GM18499 (cell line): ENCODE results near the gene SGK2.

ENCODE experiments used
- ATAC-seq: cut with Tn5 transposase; IDR thresholded peaks from one replicate; pipeline ENCODE4 v1.9.1; 2021; ENCODE audit warnings: moderate number of reproducible peaks; ENCODE audit not compliant: insufficient read depth, unreplicated experiment

The SGK2 gene

DNA sequence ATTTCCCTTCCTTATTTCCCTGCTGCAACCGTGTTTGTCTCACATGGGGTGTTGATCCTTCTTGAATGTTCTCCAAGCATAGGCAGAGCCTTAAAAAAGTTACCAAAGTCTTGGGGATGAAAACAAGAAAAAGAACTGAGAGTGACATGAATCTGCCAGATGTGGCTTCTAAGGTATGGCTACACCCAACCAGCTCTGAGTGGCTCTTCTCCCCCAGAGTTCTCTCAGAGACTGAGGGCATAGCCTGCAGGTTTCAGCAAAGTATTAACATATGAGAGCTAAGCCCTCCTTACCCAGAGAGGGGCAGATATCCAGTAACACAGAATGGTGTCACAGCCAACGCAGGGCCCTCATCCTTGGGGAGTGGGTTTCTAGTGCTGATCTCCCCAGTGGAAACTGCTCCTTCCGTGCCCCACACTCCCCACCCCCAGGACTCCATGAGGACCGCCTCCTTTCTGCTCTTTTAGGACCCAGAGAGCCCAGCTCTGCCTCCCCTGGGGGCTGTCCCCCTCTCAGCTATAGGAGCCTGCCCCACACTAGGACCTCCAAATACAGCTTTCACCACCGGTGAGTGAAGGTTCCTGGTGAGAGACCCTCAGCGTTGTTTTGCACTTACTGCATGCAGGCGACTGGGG is 23.3 kb upstream of the SGK2 start:
- no peak for ATAC-seq

DNA sequence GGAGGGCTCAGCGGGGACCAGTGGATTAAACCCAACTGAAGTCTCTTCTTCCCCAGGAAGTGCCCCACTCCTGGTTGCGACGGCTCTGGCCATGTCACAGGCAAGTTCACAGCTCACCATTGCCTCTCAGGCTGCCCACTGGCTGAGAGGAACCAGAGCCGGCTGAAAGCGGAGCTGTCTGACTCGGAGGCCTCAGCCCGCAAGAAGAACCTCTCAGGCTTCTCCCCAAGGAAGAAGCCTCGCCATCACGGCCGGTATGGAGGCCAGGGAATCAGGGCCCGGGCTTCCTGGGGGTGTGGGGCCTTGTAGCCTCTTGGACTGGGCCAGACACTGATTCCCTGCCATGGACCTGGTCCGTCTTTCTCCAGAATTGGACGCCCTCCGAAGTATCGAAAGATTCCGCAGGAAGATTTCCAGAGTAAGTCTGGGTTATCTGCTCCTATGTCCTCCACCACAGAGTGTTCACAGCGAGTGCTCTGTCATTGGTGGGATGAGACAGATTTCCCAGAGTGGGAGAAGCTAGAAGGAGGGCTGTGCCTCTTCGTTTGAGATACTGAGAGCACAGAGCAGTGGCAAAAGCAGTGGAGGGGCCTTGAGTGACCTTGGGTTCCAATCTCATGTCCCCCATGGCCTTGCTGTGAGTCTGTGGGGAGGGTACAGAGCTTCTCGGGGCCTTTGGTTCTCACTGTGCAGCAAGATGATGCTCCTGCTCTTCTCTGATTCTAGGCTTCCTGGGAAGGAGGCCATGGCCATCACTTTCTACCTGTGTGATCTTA is 22.6 kb upstream of the SGK2 start:
- ATAC-seq: no peak

DNA sequence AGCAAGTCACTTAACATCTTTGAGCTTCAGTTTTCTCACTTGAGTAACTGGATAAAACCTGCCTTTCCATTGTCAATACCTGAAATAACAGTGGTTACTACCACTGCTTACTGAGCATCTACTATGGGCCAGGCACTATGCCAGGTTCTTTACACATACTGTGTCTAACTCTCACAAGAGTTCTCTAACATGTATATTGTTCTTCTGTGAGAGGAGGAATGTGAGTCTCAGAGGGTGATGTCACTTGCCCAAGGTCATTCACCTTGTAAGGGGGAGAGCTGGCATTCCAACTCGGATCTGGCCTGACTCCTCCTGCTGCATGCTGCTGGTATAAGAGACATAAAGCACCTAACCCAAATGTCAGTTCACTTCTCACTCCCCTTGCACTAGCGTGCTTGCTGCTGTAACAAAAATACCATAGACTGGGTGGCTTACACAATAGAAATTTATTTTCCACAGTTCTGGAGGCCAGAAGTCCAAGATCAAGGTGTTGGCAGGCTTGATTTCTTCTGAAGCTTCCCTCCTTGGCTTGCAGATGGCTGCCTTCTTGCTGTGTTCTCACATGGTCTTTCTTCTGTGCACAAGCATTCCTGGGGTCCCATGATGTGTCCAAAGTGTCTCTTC is 21.9 kb upstream of the SGK2 start:
- no peak for ATAC-seq

DNA sequence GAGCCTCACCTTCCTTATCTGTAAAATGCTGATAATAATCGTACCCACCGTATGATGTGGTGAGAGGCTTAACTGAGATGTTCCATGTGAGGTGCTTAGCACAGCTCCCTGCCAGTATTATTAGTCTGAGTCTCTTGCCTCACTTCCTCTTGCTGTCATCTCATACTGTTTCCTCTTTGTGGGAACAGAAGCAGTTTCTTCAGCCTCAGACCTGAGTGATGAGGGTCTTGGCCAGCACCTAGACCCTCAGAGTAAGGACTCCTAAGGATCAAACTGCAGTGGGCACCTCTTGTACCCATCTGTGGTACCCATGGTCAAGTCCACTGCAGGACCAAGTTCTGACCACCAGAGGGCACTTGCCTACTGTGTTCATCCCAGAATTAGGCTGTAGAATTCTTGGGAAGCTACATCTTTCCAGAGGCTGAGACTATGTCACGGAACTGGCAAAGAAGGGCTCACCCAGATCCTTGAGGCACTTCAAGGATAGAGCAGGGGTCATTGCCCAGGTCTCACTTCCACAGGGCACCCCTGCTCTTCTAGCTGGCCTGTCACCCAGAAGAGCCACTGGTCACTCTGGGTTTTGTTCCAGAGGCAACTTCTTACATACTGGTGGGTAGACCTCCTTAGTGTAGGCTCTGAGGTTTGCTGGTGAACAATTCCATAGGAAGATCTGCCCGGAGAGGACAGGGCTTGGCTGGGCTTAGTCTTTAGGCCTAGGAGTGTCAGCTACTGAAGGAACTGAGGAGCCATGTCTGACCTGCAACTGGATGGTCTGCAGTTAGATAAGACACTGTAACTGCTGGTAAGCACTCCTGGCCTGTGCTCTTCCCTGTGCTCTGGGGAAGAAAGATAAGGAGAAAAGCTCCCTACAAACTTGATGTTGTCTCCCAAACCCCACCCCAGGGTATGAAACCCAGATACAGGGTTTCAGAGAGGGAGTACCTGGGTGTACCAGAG is 20.6 kb upstream of the SGK2 start:
- ATAC-seq: no peak

DNA sequence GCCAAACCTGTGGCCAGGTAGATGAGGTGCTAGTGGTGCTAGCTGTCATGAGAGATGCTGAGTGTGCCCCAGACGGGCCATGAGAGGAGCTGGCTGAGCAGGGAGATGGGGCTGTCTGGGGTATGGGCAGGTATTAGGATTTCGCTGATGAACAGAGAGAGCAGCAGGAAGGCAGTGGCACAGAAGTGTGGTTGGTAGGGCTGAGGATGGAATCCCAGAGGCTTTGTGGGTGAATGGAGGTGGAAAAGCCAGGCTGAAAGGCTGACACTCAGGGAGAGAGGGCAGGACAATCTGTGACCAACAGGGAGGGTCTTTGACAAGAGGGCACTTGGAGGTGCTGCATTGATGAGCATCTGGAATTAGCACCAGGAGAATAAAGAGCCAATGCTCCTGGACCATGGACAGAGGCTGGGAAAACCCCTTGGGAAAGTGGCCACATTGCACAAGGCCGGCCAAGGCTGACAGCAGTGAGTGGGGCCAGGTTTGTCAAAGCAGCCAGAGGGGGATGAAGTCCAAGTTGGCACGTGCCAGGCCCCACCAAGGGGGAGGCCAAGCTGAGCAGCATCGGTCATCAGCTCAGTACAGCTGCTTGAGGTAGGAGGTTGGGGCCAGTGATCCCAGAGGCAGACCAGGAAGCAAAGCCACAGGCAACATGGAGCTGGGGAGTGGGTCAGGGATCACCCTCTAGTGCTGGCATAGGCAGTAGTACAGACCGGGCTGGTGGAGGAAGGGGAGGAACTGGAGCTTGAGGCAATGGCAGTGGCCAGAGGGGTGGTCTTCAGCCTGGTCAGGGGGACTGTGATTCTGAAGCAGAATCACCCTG is 19.7 kb upstream of the SGK2 start:
- ATAC-seq: no peak

DNA sequence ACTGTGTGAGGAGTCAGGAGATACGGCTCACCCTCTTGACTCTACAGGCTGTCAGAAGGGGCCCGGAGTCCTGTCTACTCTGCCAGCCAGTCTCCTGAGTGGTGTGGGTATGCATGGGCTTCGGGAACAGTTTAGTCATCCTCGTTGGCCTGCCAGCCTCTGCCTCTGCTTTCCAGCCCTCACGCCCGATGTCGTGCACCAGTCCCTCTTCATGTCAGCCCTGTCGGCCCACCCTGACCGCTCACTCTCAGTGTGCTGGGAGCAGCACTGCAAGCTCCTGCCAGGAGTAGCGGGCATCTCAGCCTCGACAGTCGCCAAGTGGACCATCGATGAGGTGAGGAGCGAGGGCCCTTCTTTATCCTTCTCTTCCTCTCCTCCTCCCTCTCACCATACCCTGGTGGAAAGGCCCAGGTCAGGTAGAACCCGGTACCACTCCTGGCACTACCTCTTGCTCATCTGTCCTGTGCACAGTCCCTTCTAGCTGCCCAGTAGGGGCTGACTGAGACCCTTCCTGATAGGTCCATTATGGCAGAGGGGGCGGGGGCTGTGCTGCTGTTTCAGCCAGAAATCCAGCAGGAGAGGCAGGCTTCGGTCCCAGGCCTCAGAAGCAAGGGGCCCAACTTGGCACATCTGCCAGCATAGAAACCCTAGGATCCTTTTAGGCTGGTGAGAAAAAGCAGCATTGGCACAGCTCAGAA is 18.7 kb upstream of the SGK2 start:
- ATAC-seq: no peak

DNA sequence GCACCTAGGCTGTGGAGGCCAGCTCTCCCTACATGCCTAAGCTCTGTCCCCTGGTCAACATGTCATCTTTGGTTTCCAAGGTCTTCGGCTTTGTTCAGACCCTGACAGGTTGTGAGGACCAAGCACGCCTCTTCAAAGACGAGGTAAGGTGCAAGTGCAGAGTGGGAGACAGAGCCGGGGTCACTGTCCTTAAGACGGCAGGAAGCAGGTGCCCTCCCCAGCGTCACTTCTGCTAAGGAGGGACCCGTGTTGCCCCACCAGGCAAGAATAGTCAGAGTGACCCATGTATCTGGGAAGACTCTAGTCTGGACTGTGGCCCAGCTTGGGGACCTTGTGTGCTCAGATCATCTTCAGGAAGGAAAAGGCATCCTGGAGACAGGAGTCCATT is 18.2 kb upstream of the SGK2 start:
- ATAC-seq: no peak

DNA sequence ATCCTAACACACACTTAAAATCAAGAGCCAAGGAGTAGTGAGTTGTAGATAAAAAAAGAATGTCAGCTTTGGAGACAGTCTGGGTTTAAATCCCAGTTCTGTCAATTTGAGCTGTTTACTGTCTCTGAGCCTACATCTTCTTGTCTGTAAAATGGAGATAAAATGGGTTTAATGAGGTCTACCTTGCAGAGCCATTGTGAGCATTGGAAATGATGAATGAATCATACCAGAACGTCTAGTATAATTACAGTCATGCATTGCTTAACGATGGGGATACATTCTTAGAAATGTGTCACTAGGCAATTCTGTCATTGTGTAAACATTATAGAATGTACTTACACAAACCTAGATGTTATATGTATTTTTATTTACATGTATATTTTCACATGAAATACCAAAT is 17.6 kb upstream of the SGK2 start:
- ATAC-seq: no peak

DNA sequence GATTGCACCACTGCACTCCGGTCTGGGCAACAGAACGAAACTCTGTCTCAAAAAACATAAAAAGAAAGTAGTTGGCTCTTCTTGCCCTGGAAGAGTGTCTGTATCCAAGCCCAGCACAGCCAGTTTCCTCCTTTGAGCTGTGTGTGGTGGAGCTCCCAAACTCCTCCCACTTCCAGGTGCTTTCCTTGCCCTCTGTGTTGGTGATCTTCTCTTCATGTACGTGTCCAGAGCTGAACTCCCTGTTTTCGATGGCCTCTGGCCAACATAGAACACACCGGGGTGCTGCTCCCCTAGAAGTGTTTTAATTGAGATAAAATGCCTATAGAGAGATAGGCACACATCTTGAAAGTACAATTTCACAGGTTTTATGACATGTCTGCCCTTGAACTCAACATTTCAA is 16.7 kb upstream of the SGK2 start:
- ATAC-seq: no peak

DNA sequence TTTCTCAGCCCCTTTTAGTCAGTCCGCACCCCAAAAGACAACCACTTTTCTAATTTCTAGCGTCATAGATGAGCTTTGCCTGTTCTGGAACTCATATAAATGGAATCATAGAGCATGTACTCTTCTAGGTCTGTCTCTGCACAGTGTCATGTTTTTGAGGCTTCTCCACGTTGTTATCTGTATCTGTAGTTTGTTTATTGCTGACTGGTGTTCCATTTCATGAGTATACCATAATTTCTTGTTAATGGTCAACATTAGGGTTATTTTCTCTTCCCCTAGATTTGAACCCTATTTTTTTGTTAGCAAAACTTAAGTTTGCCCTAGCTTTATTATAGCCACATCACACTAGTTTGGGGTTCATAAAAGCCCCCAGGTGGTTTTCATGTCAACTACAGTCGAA is 16.2 kb upstream of the SGK2 start:
- no peak for ATAC-seq

DNA sequence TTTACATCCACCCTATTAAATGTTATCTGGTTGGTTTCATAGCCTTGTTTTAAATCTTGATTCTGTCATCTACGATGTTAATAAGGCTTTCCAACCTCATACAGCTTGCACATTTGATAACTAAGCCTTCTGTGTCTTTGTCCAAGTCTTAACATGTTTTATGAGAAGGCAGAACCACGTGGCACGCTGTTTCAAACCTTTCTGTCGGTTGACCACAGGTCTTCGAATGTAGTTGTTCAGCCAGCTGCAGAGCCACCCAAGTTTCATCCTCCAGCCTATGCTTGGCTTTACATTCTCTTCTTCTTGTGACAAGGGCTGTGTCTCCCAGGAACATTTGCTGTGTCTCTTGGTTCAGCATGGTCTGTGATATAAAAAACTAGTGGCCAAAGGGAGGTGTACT is 15.7 kb upstream of the SGK2 start:
- ATAC-seq: no peak

DNA sequence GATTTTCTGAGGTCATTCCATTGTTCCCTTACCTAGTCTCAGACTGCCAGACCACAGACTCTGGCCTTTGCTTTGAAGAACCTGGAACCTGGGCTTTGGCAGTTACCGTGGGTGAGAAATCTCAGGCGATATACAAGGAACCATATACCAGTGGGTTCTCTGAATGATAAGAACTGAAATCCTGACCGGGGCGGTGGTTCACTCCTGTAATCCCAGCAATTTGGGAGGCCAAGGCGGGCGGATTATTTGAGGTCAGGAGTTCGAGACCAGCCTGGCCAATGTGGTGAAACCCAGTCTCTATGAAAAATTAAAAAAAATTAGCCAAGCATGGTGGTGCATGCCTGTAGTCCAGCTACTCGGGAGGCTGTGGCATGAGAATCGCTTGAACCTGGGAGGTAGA is 14.3 kb upstream of the SGK2 start:
- ATAC-seq: no peak

DNA sequence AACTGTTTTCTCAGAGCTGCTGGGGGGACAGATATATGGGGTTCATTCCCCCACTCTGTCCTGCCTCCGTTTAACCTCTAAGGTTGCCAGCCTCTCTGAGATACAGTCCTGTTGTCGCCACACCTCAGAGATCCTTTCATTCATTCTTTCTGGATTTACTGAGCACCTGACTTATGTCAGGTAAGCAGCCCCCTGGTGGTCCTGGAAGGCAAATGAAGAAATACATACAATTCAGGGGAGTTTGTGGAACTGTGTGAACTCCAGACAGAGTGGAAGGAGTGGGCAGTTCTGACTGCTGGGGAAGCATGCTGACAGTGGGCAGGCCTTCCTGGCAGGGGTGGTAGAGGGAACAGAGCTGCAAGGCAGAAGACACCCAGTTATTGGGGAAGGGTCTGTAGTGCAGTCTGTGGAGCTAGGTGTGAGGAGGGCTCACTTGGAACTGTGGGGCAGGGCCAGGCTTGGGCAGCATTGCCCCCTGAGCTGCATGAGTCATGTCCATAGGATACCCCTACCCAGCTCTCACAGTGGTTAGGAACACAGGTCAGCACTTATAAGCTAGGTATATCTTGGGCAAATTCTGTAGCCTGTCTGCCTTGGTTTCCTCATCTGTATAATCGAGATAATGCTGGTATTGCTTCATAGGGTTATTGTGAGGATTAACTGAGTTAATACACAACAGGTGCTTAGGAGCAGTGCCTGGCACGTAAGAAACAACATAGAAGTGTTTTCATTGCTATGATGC is 12.8 kb upstream of the SGK2 start:
- ATAC-seq: no peak

DNA sequence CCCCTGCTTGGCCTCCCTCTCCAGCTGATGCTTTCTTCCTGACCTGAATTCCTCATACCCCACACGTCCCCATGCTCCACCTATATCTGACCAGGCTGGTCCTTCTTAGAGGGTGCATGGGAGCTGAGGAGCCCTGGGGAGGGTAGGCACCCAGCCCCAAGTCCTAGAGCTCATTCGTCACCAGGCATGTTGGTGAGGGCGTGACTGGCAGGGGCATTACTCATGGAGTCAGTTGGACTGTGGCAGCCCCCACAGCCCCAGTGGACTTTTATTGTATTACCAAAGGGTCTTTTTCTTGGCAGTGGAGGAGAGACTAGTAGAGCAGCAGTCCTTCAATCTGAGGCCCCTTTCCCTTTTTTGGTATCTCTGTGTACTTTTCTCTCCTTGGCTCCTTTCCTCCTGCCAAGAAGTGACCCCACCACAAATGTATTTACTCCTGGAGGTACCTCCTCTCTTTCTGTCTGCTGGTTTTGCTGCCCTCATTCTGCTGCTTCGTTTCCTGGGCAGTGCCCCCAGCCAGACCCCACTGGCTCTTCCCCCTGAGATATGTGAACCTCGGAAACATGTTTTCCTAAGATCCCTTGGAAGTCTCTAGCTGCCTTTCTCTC is 10.4 kb upstream of the SGK2 start:
- no peak for ATAC-seq

DNA sequence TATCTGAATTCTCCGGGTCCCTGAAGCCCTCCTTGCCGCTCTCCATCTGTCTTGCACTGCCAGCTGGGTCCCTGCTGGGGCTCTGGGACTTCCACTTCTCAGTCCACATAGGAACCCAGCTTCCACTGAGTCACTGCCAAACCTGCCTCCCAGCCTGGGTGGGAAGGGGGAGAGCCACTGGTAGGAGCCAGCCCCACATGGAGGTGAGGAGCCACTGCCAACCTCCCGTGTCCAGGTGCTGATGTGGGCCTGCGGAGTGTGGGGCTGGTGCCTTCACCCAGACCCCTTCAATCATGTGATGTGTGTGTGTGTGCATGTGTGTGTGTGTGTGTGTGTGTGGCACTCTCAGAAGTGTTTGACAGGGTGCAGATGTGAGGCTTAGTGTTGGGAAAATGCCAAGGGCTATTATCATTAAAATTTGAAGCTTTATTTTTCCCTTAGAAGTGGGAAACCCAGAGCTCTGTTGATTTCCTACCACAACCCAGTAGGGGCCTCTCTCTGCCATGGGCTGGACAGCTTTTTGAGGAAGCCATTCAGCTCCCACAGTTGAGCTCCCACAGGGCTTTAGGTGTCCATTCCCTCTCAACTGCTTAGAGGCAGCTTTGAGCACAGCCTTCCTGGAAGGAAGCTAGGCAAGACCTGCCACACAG is 9.3 kb upstream of the SGK2 start:
- no peak for ATAC-seq

DNA sequence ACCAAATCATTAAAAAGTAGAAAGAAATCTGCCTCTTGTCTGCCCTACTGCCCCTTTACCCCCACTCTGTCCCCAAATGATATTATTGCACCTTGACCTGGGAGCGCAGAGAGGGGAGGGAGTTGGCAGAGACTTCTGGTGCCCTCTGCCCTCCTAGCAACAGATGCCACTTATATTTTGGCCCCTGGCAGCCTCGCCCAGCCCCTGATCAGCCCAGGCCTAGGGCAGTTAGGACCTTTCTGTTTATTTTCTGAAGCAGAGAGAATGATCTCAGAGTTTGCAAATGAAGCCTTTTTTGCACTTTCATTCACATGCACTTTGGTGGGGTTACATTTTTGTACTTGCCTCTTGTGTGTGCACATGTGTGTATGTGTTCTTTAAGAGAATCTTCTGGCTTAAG is 8.4 kb upstream of the SGK2 start:
- ATAC-seq: no peak

DNA sequence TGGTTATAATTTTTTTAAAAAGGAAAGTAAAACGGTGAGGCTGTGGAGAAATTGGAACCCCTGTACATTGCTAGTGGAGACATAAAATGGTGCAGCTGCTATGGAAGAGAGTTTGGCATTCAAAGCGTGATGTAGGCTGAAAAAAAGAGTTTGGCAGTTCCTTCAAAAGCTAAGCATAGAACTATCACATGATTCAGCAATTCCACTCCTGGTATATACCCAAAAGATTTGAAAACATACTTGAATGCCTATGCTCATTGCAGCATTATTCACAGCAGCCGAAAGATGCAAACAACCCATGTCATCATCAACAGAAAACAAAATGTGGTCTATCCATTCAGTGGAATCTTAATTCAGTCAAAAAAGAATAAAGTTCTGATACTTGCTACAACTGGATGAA is 4.5 kb upstream of the SGK2 start:
- no peak for ATAC-seq
